NB4 (cell line): Measurements from ENCODE around the gene DPP10.

Experiments
- MYC ChIP-seq: IDR thresholded peaks from 2 replicates; pipeline ENCODE4 v1.6.1; 2011; ENCODE audit warnings: low read depth, low read length
- POLR2A ChIP-seq: IDR thresholded peaks from 2 replicates; pipeline ENCODE4 v1.6.1; 2011; ENCODE audit warnings: mild to moderate bottlenecking; ENCODE audit not compliant: insufficient read length; ENCODE audit errors: extremely low read depth
- TF ChIP-seq, protein P1 (sequence below): IDR thresholded peaks from one replicate; pipeline ENCODE4 v1.5.1; 2012; ENCODE audit warnings: low read depth, low read length
- TF ChIP-seq, protein P2 (sequence below): IDR thresholded peaks from 2 replicates; pipeline ENCODE4 v1.6.1; 2011; ENCODE audit warnings: low read depth, low read length

DNA sequence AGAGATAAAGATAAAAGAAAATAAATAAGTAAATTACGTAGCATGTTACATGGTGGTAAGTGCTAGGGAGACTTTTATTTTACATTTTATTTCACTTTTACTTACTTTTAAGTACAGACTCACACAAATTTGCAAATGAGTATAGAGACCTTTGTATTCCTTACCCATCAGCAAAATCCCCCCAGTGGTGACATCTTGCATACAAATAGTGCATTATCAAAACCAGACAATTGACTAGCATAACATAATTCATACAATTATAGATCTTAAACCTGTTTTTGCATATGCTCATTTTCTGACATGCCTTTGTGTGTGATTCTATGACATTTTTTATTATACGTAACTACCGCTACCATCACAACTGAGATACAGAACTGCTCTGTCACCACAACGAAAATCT lies 1099.4 kb downstream of the DPP10 start:
- TF ChIP-seq POLR2A (no peak), MYC (no peak)
- TF ChIP-seq, protein P1, sequence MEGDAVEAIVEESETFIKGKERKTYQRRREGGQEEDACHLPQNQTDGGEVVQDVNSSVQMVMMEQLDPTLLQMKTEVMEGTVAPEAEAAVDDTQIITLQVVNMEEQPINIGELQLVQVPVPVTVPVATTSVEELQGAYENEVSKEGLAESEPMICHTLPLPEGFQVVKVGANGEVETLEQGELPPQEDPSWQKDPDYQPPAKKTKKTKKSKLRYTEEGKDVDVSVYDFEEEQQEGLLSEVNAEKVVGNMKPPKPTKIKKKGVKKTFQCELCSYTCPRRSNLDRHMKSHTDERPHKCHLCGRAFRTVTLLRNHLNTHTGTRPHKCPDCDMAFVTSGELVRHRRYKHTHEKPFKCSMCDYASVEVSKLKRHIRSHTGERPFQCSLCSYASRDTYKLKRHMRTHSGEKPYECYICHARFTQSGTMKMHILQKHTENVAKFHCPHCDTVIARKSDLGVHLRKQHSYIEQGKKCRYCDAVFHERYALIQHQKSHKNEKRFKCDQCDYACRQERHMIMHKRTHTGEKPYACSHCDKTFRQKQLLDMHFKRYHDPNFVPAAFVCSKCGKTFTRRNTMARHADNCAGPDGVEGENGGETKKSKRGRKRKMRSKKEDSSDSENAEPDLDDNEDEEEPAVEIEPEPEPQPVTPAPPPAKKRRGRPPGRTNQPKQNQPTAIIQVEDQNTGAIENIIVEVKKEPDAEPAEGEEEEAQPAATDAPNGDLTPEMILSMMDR, result no peak
- TF ChIP-seq, protein P2, sequence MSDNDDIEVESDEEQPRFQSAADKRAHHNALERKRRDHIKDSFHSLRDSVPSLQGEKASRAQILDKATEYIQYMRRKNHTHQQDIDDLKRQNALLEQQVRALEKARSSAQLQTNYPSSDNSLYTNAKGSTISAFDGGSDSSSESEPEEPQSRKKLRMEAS, result no peak
